HCT116 (cell line): ENCODE results near the gene ADD2.

Source experiments
- ATF3 ChIP-seq: IDR thresholded peaks from 2 replicates; pipeline ENCODE4 v1.6.1; 2012
- CEBPB ChIP-seq: IDR thresholded peaks from 2 replicates; pipeline ENCODE4 v1.6.1; 2012; ENCODE audit warnings: low read depth
- CTCF ChIP-seq, 3 experiments: fragments of 200-600 bp in 1 of 3; sonication (generic) in 1 of 3; IDR thresholded peaks in 2 of 3; conservative IDR thresholded peaks in 1 of 3; 2 replicates each; pipeline ENCODE4 v1.5.1; 2012 to 2017; ENCODE audit warnings: low read depth in 2 of 3, low read length in 2 of 3, antibody characterized with exemption in 1 of 3, borderline replicate concordance in 1 of 3, control low read depth in 1 of 3, mild to moderate bottlenecking in 1 of 3, mixed read lengths in 1 of 3, mixed run types in 1 of 3, moderate library complexity in 1 of 3; ENCODE audit not compliant: insufficient read depth in 1 of 3
- JUND ChIP-seq: IDR thresholded peaks from 2 replicates; pipeline ENCODE4 v1.6.1; 2012
- POLR2A ChIP-seq: IDR thresholded peaks from 2 replicates; pipeline ENCODE4 v1.7.0; 2011; ENCODE audit warnings: borderline replicate concordance; ENCODE audit not compliant: insufficient read depth, insufficient read length; ENCODE audit errors: extremely low read depth
- POLR2AphosphoS5 ChIP-seq: IDR thresholded peaks from 2 replicates; pipeline ENCODE4 v1.6.1; 2011; ENCODE audit warnings: mild to moderate bottlenecking, low read depth, low read length, moderate library complexity
- RAD21 ChIP-seq: IDR thresholded peaks from 2 replicates; pipeline ENCODE4 v1.6.1; 2012; ENCODE audit warnings: low read depth, mild to moderate bottlenecking

DNA sequence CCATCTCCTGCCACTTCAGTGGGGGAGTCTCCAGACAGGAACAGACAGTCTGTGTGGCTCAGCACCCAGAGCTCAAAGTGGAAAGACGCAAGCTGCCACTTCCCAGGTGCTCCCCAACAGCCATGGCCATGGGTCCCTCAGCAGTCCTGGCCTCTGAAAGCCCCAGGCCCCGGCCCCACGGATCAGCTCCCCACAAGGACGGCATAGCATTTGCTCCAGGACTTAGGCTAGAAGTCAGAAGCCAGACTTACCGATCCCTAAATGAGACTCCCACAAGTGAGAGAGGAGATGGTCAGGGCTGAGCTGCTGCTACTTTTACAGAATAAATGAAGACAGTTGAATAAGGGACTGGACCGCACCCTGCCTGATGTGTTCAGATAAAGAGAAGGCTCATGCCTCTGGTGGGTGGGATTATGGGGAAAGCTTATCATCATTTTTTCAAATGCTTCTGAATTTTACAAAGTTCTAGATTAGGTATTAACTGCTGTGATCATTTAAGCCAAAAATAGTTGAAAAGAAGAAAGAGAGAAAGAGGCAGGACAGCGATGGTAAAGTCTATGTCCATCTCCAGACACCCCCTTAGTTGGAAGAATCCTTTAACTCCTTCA is 50.5 kb downstream of the ADD2 start:
- no peak for TF ChIP-seq POLR2A
- TF ChIP-seq JUND, result no peak
- TF ChIP-seq POLR2AphosphoS5, result no peak
- no peak for TF ChIP-seq CTCF (IDR thresholded peaks at IDR 0.05 in 2 of 3, conservative IDR thresholded peaks at IDR 0.05 in 1 of 3; ENCODE audit: borderline replicate concordance in 1 of 3, insufficient read depth in 1 of 3, low read depth in 2 of 3, low read length in 2 of 3)
- no peak for TF ChIP-seq RAD21
- TF ChIP-seq ATF3, result no peak
- no peak for TF ChIP-seq CEBPB
